GM15510 (cell line): ENCODE measurements around the gene ASCC1.

ENCODE experiments used
- POLR2A ChIP-seq: IDR thresholded peaks from 3 replicates; pipeline ENCODE4 v1.6.1; 2011; ENCODE audit warnings: borderline replicate concordance; ENCODE audit not compliant: insufficient read length; ENCODE audit errors: extremely low read depth

ASCC1 gene

DNA sequence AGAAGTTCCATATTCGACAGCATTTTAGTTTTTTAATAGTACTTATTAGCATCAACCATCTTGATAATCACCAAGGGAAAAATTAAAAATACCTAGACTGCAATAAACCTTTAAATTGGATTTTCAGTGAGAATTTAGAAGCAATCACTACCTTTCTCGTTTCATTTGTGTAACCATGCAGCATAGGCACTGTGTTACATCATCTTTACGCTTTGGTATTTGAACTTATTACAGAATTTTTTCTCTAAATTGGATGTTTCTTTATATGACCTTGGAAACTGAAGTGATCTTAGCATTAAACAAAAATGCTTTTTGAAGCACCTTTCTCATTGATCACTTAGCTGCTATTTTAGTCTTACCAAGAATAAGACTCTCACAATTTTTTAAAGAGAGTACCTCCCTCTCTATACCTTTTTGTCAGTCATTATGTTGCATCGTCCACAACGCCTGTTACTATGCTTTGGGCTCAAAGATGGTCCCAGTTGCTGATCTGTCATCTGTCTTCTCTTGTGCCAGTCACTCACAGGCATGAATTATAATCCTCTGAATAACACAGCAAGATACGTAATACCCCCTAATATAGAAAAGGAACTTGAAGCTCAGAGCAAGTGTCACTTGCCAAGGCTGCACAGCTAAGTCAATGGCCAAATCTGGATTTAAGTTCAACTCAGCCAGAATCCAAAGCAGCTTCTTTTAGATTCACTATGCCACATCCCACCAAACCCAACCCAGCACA, 19.6 kb upstream of the ASCC1 start:
- TF ChIP-seq POLR2A: no peak

DNA sequence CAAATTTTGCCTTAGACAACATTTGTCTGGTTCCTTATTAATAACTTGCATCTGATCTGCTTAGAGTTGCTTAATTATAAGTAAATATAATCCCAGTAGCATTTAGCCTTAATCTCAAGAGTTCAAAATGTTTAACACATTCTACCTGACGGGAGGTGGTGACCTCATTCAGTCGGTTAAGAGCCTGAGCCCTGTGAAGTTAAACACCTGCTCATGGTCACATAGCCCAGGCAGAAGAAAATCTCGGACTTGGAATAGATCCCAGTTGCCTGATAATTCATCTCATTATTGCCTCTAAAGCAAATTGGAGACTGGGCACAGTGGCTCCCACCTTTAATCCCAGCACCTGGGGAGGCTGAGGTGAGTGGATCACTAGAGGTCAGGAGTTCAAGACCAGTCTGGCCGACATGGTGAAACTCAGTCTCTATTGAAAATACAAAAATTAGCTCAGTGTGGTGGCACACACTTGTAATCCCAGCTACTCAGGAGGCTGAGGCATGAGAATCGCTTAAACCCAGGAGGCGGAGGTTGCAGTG, 18.6 kb upstream of the ASCC1 start:
- TF ChIP-seq POLR2A: no peak

DNA sequence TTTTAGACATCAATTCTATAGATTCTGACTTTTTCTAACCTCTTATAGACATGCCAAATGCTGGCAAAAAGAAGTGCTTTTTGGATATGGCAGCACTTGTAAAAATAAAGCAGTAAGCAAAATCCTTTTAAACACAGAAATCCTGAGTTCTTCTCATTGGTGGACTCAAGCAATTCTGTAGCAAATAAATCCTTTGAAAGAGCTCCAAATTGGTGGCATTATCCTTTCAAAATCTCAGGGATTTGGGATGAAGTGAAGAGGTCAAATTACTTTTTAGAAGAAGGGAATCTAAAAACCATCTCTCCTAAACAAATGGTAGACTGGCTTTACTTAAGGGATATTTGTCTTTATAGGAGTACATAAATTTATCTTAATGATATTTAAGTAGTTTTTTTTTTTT, 17.5 kb upstream of the ASCC1 start:
- TF ChIP-seq POLR2A: no peak

DNA sequence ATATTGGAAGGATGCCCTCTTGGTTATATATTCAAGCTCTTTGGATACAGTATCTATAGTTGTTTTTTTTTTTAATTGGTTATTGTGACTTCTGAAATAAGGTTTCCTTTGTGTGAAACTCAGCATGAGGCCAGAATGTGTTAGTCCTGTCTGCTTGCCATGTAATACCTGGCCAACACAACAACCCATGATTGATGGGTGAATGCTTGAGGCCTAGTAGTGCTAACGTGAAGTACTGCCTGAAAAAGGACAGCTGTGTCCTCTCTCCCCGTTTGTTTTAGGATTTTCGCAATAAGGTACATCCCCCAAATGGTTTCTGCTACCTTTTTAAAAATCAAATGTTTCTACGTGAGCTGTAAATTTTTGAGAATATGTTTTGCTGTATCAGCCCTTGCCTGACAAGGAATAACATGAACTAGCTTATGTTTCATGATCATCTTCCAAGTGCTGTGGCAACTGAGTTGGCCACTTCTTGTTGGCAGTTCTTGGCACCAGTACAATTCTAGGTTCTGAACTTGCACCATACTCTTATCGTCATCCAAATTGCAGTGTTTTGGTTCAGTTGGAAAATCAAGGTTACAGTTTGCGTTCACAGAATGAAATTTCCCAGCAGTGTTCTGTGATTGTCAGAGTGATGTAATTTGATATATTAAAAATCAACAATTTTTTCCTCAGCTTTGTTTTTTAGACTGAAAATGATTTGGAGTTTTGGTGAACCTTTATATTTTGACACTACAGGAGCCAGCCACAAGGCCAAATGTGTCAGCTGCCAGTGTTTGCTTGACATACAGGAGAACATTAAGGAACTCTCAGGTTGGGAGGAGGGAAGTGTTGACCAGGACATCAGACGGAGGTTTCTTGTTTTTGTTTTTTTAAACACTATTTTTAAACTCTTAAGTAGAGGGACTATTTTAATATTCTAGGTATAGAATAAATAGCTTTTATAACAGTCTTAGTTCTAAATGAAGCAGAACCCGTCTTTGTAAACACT, 13.5 kb upstream of the ASCC1 start:
- TF ChIP-seq POLR2A: no peak

DNA sequence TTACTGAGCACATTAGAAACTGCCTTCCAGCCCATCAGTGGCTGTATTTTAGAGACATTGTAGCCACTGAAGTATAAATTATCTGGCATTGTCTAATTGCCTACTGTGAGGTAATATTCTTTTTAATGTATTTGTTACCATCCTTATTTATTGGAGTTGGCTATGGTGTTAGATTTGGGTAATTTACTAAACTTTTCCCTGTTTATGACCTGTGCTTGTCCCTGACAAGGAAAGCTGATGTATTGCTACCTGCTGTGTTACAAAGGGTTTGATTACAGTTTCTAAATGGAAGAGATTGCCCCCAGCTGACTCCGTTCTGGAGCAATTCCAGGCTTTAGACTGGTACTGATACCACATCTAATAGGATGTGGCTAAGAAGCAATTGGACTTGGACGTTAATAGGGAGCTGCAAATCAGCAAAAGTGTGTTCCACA, 12.3 kb upstream of the ASCC1 start:
- no peak for TF ChIP-seq POLR2A

DNA sequence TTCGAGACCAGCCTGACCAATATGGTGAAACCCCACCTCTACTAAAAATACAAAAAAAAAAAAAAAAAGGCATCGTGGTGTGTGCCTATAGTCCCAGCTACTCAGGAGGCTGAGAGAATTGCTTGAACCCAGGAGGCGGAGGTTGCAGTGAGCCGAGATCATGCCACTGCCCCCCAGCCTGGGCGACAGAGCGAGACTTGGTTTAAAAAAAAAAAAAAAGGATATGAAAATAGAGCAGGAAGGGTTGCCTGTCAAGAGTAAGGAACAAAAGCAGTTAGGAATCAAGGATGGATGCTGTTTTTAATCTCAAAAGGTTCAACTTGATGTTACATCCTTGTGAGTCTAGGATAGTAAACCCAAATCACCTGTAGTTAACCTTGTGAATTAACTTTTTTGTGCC, 11.8 kb upstream of the ASCC1 start:
- no peak for TF ChIP-seq POLR2A

DNA sequence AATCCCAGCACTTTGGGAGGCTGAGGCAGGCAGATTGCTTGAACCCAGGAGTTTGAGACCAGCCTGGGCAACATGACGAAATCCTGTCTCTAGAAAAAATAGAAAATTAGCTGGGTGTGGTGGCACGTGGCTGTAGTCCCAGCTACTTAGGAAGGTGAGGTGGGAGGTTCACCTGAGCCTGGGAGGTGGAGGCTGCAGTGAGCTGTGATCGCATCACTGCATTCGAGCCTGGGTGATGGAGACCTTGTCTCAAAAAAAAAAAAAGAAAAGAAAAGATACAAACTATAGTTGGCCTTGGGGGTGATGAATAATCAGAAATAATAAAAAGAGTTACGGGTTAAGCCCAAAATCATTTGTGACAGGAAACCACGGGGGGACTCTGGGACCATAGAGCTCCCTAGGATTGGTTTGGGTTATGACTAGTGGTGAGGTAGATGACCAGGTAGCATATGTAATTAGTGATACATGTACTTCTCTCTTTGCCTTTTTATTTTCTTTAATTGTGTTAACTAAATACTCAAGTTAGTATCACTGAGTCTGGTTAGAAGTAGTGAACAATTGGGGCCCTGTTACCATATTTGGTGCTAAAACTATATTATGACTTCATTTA, 10.4 kb upstream of the ASCC1 start:
- no peak for TF ChIP-seq POLR2A

DNA sequence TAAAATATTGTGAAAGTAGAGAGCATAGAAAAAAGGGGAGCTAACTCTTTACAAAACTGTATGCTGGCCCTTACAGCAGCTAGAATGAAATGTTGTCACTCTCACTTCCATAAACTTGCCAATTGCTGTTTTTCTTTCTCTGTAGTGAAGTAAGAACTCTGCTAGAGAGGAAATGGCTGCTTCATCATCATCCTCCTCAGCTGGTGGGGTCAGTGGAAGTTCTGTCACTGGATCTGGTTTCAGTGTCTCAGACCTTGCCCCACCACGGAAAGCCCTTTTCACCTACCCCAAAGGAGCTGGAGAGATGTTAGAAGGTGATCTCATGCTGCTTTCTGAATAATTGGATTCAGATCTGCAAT, 7.6 kb upstream of the ASCC1 start:
- no peak for TF ChIP-seq POLR2A

DNA sequence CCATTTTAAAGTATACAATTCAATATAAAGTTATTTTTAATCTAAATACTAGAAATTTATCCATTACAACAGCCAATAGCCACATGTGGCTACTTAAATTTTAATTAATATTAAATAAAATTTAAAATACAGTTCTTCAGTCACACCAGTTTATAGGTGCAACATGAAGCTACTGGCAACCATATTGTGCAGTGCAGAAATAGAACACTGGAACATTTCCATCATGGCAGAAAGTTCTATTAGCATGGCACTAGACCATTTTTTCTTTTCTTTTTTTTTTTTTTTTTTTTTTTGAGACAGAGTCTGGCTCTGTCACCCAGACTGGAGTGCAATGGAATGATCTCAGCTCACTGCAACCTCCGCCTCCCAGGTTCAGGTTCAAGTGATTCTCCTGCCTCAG, 5.2 kb upstream of the ASCC1 start:
- no peak for TF ChIP-seq POLR2A

DNA sequence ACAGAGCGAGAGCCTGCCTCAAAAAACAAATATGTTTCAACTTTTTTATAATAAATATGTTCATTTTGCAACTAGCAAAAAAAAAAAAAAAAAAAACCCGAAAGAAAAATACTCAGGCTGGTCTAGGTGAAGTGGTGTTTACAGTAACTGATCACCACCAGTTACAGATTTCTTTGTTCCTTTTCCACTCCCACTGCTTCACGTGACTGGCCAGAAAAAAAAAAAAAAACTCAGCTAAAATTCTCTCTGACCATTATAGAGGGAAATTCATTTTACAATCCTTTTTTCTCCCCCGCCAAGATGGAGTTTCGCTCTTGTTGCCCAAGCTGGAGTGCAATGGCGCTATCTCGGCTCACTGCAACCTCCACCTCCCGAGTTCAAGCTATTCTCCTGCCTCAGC, 4.6 kb upstream of the ASCC1 start:
- no peak for TF ChIP-seq POLR2A

DNA sequence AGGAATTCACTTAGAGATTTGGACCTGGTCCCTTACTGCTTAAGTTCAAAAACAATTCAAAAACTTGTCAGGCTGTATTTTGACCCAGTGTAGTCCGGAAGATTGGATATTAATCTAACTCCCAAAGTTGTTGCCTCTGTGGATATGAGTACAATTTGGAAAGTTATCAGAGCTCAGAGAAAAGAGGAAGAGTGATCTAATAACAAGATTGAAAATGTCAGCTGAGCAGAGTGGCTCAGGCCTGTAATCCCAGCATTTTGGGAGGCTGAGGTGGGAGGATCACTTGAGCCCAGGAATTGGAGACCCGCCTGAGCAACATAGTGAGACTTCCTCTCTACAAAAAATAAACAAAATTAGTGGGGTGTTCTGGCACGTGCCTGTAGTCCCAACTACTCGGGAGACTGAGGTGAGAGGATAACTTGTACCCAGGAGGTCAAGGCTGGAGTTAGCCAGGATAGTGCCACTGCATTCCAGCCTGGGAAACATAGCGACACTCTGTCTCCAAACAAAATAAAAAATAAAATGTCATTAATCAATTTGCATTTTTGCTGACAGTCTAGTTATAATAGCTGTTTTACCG, 3.2 kb upstream of the ASCC1 start:
- no peak for TF ChIP-seq POLR2A

DNA sequence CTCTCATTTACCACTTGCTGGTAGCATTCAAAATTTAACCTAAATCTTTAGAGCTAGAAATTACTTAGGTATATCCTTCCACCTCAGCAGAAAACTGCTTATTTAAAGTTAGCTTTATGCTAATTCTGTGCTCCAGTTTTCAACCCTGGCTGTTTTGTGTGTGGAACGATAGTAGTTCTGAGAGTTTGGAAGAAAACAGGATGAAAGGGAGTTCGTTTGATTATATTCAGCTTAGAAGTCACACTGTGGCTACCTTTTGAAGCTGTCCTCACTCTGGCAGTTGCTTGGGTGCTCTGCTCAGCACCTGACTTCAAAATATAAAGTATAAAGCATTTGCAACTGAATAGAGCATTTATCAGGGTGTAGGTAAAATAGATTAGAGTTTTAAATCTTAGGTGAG, 2.6 kb upstream of the ASCC1 start:
- no peak for TF ChIP-seq POLR2A

DNA sequence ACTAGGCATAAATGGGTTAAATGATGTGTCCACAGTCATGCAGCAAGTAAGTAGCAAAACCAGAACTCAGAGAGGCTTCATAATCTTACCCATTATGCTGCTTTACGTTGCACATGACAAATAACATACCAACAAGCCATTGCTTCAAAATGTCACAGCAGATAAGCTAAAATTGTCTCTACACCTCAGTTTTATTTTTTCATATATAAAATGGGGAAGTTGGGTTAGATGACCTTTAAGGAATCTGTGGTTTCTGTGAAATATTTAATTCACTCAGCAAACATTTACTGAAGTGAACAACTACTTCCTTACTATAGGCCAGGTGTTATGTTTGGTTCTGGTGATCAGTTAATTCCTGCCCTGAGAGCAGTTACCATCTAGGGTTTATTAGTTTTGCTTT, 2.2 kb upstream of the ASCC1 start:
- no peak for TF ChIP-seq POLR2A

DNA sequence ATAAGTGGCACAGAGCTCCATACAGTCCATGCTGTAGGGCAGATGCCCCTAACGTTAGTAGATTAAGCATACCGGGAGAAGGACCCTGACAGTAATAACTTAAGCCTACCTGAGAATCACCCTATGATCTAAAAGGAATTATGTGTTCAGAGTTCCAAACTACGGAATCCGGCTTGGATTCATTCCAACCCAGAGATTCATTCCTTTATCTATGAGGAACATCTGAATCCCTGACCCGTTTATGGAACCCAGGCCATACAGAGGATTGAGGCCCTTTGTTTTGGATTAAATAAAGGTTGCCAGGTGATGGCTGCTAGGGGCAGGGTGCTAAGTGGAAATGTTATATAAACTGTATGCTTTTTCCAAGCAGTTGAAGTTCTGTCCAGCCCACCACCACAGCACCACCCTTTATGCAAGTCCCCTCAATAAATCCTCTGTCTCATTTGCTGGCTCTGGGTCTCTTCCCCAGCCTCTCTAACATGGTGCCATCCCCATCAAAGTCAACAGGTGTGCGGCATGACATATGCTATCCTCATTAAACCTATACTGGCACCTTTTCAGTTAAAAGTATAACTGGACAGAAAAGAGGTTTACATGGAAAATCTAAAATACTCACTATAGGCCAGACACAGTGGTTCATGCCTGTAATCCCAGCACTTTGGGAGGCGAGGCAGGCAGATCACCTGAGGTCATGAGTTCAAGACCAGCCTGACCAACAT, 9.4 kb downstream of the ASCC1 start:
- no peak for TF ChIP-seq POLR2A
